Stimulated activated CD8-positive, alpha-beta memory T cell treated with anti-CD3 and anti-CD28 coated beads, Interleukin-12 subunit alpha, Interleukin-12 subunit beta, amount 100 ng/mL, for 1 hour (primary cell): ENCODE measurements around the gene KRT75.
"Not testable (repeated sequence)": the region's sequence is repeated elsewhere in the genome, so short reads cannot be mapped to it uniquely, and the experiment has no call there.

Experiments used
- DNase-seq: peaks from one replicate; pipeline ENCODE4 v3.0.0-alpha.2; 2020; ENCODE audit warnings: low read depth

Gene KRT75

DNA sequence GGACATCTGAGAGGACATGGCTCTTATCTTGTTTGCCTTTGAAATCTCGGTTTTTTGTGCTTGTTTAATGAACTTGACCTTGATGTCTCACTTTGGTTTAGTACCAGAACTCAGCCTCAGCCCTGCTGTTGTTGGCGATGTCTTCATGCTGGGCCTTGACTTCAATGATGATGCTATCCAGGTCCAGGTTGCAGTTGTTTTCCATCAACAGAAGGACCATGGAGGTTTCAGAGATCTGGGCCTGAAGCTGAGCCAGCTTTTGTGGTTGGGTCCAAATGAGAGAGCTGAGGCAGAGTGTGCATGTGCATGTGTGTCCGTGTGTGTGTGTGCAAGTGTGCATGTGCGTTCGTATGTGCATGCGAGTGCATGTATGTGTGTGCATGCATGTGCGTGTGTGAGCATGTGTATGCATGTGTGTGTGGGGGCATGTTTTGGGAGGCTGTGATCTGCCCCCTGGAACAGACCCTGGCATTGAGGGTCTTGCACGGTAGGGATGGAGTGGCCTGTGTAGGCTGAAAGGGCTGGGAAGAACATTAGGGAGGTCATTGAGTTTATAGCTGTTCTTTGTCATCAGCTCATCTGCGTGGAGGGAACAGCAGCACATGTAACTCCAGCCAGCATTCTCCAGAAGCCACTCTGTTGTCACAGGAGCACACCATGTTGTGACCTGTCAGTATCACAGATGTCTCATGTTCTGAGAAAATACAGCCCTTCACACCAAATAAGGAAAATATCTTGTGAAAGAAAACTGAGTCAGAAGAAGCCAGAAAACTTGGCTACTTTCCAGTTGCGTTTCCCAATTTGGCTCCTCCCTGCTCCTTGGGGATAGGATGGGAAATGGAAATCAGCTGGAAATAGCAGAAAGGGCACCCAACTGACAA is 18.1 kb downstream of the KRT75 start:
- no peak for DNase-seq

DNA sequence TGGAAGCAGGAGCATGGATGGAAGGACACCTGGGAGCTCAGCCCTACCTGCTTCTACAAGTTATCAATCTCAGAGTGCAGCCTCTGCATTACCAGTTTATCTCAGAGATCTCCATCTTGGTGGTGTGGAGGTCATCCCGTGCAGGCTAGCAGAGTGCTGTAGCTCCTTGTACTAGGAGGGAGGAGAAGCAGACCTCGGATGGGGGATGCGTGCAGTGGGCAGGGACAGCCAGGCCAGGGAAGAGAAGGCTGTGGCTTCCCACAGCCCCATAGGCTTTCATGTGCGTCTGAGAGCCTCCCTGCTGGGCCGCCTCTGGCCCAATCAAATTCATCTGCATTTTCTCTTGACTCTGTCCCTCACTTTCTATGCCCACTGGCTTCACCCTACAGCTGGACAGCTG is 19.2 kb downstream of the KRT75 start:
- no peak for DNase-seq

DNA sequence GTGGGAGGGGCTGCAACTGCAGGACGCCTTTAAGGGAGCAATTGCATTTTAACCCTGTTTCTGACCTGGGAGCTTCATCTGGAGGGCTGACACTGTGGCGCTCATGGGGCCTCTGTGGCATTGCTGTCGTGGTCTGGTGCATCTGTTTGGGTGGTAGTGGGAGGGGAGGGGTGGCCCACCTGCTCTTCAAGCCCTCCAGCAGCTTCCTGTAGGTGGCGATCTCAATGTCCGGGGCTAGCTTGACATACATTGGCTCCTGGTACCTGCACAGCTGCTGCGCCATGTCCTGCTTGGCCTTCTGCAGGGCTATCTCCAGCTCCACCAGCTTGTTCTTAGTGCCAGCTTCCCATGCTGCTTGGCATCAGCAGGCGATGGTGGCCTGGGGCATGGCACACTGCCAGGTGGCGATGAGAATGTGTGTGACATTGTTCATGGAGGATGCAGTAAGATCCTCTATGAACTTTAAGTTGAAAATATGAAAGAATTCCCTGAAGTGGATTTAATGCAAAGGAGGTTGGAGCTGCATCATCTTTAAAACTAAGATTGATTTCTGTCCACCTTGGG is 20.3 kb downstream of the KRT75 start:
- no peak for DNase-seq

DNA sequence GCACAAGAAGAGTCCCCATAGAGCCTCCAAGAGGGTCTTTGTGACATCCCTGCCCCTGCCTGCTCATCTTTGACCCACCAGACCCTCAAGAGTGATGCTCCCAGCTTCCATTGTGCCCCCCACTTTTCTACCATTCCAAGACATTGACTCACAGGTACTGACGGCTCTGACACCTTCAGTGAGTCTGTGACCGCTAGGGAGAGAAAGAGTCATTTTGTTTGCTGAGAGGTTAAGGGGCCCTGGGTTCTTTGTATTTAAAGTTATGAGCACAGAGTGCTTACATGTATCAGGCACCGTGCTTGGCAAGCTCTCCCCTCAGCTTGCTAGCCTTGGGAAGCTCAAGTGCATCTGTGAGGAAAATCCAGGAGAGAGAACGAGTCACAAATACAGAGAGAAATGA is 21.0 kb downstream of the KRT75 start:
- no peak for DNase-seq

DNA sequence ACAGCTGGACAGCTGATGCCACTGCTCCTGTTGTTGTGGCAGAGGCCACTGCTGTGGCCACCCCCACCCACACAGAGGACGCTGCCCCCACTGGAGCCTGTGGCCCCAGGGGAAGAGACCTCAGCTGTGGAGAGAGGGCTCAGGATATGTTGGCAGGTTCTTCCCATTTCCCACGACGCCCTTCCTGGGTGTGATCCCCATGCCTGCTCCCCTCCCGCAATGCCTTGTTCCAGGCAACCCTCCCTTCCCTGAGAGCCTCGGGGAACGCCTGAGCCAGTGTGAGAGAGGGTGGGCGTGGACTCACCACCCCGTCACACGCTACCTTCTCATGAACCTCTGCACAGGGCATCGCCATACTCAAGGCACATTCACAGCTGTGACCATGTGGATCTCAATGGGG is 22.4 kb downstream of the KRT75 start:
- DNase-seq: no peak

DNA sequence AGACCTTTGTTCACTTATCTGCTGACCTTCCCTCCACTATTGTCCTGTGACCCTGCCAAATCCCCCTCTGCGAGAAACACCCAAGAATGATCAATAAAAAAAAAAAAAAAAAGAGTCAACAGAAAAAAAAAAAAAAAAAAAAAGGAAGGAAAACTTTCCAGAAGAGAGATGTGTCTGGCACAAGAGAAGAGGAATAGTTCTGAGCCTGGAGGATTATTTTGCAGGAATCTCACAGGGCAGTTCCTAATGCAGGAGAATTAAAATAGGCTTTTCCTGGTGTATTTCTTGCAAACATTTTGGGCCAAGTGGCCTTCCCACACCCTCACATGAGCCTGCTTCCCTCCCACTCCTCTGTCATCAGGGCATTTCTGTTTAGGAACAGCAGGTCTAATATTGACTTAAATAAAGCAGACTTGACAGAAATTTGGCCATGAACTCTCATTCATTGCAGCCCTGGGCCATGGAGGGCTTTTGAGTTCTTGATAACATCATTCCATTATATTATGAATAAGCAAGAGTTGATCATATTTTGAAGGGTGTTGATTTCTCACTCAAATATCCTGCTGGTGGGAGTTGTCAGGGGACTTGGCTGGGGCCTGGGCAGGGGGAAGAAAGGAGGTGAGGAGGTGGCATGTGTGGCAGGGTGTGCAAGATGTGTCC is 23.5 kb downstream of the KRT75 start:
- DNase-seq: not testable (repeated sequence)

DNA sequence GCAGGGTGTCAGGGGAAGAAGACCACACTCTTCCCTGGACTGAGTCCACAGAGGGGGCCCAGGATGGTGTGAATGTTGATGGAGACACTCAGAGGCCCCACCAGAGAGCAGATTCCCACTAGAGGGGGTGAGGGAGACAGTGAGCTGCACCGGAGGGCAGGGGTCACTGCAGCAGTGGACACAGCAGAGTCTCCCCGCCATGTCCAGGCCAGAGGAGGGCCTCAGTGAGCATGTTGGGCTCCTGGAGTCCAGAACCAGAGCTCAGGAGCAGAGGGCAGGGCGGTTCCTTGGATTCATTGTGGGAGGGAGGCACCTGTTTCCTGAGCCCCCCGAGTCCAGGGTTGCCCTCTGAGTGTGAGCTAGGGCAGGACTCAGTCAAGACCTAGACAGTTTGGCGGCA is 26.3 kb downstream of the KRT75 start:
- DNase-seq: no peak

DNA sequence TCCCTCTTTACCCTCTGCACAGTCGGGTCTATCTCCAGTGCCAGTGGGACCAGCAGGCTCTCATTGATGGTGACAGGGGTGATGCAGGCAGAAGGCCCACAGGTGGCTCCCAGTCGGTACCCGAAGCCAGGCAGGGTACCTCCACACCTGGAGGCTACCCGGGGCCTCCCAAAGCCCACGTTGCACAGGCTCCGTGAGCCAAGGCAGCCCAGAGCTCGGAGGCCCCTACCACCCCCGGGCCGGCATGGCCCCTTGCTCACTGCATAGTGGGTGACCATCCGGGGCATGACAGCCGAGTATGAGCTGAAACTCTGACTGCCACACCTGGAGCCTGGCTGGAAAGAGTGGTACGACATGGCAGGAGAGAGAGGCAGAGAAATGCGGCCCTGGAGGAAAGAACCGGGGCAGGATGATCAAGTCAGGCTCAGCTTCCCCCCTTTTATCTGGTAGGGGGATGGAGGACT is 28.2 kb downstream of the KRT75 start, which contains the start of gene KRT82:
Gene KRT82, minus strand, starts transcription at position 414 of the 464 bp plus-strand sequence. Its CDS starts 58 bp downstream, at position 356.
- no peak for DNase-seq

DNA sequence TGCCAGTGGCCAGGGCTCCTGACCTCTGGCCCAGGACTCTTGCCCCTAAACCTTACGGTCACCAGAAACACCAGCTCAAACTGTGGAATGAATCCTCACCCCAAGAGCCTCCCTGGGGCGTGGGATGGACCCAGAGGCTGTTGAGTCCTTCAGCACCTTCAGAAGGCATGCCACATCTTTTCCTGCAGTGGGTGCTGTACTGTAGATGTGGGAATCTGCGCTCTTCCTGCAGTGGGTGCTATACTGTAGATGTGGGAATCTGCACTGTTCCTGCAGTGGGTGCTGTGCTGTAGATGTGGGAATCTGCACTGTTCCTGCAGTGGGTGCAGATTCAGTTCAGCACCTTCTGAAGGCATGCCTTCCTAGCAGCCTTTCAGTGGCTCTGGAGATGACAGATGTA is 29.2 kb downstream of the KRT75 start:
- DNase-seq: no peak

DNA sequence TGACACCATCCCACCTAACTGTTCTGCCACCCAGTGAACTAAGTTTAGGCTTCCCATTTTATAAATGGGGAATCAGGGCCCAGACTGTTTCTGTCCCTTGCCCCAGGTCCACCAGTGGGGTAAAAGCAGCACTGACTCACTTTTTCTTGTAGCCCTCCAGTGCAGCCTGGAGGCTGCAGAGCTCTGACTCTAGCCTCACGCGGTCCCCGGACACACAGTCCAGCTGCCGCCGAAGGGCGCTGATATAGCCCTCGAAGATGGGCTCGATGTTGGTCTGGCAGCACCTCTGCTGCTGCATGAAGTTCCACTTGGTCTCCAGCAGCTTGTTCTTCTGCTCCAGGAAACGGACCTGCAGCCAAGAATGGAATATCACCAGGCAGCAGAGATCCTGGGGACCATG is 30.6 kb downstream of the KRT75 start:
- no peak for DNase-seq

DNA sequence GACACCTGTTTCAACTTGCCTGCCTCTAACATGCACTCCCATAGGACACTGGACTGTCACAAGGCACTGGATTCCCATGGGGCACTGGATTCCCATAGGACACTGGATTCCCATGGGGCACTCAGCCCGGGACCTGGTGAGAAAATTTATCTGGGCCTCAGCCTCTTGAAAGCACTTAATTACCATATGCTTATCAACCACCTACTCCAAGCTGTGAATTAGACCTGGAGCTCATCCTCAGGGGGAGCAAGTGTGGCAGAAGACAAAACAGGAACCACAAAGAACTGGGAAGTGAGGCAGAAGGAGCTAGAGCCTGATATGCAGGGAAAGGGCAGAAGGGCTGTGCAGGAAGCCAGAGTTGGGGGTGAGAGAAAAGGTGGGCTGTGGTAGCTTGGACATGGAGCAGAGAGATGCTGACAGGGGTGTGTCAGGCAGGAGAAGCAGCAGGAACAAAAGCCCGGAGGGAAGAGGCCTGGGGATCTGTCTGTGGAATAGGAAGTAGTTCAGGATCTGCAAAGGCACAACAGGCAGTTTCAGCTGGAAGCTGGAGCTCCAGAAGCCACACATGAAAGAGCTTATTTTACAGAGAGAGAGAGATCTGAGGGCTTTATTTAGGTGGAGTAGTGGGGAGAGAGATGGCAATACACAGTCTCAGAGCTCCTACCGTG is 31.2 kb downstream of the KRT75 start:
- no peak for DNase-seq

DNA sequence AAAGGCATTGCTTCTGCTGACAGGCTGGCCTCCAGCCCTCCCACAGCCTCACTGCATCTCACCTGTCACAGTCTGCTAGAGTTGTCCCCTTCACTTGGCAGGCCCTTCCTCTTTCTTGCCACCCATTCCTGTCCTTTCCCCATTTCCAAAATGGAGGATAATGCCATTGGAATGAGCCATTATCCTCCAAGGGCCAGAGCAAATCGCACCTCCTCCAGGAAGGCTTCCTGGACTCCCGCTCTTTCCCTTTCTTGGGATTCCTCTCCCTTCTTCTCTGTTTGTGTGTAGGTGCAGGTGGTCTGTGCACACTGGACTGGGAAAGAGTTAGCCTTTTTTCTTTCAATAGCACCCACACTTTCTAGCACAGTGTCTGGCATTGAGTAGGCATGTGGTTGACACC is 31.8 kb downstream of the KRT75 start:
- no peak for DNase-seq

DNA sequence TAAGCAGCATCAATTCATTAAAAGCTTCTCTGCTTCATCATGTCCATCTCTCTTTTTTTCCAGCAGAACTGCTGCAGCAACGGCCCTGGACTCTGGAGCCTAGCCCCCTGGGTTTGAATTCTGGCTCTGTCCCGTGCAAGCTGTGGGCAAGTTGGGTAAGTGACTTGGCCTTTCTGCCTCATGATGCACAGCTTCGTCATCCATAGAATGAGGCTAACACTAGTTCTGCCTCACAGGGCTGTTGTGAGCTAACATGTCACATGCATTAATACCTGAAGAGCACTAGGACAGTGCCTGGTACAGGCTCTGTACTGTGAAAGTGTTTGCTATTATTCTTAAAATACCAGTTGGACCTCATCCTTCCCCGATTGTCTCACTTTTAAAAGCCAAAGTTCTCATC is 32.2 kb downstream of the KRT75 start:
- DNase-seq: no peak

DNA sequence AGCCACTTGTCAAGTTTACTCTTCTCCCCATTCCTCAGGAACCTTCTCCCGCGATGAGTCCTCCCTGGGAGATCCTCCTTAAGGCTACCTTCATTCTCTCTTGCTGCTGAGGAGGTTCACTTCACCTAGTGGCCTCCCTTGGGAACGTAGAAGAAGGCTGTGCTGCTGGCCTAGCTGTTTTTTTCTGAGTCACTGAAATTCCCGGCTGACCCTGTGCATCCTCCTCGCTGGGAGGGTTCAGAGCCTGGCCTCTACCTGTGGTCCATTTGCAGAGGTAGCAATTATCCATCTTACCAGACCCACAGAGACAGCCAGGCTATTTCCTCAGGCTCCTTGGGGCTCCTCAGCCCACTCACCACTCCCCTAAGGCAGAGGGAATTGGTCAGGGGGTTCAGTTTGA is 32.6 kb downstream of the KRT75 start:
- no peak for DNase-seq

DNA sequence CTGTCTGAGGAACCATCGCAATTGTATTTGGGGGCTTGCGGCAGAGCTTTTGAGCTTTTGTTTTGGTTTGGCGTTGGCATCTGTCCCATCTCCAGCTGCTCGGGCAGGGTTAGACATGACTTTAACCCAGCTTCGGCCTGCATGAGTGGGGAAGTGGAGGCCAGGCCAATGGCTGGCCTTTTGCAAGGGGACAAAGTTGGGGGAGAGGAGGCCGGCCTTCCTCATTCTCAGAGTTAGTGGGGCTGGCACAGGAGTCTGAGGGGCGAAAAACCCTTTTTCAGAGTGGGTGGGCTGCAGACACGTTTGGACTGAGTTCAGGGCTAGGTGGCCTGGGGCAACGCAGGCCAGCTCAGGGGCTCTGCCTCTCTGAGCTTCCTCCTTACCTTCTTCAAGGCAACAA is 33.3 kb downstream of the KRT75 start:
- DNase-seq: no peak

DNA sequence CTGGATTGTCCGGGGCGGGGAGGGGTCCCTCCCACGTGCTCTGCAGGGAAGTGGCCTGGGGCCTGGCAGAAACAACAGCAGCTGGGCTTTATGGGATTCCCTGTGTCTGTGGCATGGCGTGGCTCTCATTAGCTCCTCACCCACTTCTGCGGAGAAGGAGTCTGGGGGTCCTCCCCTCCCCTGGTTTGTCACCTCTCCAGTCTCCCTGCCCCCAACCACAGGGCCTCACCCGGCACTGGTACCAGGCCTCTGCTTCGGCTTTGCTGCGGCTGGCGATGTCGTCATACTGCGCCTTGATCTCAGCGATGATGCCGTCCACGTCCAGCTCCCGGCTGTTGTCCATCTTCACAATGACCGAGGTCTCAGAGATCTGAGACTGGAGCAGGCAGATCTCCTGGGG is 34.4 kb downstream of the KRT75 start:
- no peak for DNase-seq

DNA sequence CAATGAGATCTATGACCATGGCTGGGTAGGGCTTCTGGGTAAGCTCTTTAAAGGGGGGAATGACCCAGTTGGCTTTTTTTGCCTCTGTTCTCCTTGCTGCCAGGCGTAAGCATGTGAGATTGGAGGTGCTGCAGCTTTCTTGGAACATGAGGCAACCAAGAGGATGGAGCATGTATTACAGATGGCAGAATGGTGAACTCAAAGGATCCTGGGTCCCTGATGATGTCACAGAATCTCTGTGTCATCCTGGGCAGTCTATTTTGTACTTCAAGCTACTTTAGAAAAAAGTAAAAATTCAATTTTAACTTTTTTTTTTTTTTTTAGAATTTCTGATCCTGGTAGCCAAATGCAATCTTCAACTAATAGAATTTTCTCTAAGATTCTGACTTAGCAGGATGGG is 36.0 kb downstream of the KRT75 start:
- DNase-seq: no peak

DNA sequence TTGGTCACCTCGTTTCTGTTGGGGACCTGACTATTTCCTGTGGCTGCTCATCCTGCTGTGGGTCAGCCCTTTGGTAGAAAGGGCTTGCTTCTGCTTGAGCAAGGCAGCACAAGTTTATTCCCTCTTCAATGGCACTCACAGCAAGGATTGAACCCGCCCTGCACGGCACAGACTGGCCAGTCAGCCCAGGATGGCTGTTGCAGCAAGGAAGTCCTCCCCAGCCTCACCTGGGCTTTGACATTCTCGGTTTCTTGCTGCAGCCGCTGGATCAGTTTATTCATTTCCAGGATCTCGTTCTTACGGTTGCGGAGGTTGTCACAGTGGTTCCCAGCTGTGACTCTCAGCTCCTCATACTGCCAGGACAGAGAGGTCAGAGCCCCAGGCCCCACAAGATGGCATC is 37.5 kb downstream of the KRT75 start:
- no peak for DNase-seq

DNA sequence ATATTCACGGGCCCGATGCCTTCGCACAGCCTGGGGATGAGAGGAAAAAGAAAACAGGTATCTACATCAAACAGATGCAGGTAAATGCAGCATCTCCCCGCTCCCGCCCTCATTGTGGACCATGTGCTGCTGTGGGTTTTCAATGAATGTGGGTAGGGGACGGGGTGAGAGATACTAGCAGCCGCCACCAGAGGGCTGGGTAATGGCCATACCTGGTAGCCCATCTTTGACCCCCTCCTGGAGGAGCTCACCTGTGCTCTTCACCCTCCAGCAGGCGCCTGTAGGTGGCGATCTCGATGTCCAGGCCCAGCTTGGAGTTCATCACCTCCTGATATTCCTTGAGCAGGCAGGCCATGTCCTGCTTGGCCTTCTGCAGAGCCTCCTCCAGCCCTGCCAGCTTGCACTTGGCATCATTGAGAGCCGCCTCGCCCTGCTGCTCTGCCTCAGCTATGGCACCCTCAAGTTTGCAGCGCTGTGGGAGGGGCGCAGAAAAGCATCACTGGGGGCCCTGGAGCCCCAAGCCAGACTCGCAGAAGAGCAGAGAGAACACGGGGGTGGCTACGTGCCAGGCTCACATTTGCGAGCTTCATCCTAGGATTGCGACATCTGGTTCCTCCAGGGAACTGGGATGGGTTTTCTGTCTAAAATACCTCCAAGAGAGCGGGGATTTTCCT is 38.3 kb downstream of the KRT75 start:
- no peak for DNase-seq

DNA sequence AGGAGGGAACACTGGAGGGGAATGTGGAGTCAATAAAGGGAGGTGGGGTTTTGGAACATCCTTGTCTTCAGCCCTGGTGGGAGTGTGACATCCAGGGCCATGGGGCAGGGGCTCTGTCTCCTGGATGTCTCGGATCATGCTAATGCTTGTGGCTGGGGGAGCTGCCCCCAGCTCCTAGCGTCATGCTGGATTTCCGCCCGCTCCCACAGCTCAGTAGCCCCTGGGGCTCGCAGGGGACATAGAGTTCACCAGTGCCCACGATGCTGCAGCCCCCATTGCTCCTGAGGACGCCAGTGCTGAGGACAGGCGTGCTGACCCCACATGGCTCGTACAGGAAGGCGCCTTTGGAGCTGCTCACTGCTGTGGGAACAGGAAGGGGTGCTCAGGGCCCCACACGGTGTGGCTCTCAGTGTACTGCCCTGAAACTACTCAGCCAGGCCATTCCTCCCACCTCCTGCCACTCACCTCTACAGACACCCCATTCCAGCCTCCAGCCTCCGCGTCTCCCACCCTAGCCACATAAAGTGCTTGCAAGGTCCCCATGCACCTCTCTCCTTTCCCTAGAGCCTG is 39.2 kb downstream of the KRT75 start:
- DNase-seq: no peak

DNA sequence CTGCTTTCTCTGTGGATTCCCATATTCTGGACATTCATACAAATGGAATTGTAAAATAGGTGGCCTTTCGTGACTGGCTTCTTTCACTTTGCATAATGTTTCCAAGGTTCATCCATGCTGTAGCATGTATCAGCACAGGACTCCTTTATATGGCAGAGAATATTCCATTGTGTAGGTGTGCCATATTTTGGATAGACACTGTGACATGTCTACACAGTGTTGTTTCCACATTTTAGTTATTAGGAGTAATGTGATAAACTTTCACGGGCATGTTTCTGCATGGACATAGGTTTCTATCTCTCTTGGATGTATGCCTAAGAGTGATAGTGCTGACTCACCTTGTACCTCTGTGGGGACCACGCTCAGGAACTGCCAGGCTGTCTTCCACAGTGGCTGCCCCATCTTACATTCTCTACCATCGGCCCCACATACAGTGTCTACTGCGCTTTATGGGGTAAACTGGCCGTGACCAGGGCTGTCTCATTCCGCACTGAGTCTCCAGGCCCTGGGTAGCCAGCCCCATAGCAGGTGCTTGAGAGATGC is 41.6 kb downstream of the KRT75 start:
- DNase-seq: no peak
